Ovary (tissue), 9 donors: ENCODE results near the gene VPS52. TPM values are rescaled to one million over a fixed set of nuclear protein-coding genes. Genes with fewer than 3 reads are reported as not detected.

Source experiments
- DNase-seq, 5 donors: peaks; one replicate each; pipeline ENCODE4 v3.0.0-alpha.2; 2019 to 2020
- H3K27ac ChIP-seq, 2 donors: fragments of 200-600 bp; one replicate each; pipeline versions ENCODE4 v1.5.1 to v1.8.0; 2019 to 2022
- H3K27me3 ChIP-seq: fragments of 200-600 bp; one replicate; pipeline ENCODE4 v1.8.0; 2022
- H3K36me3 ChIP-seq: fragments of 200-600 bp; sonication (generic); one replicate; pipeline ENCODE4 v1.5.1; 2019
- H3K4me1 ChIP-seq: one replicate; pipeline ENCODE4 v1.8.1; 2013; ENCODE audit warnings: mild to moderate bottlenecking, moderate library complexity; ENCODE audit not compliant: insufficient read depth
- H3K4me3 ChIP-seq: fragments of 200-600 bp; sonication (generic); one replicate; pipeline ENCODE4 v1.5.1; 2017
- H3K9me3 ChIP-seq, 2 donors: fragments of 200-600 bp in 1 of 2; sonication (generic) in 1 of 2; one replicate each; pipeline versions ENCODE4 v1.5.1 to v1.8.1; 2013 to 2019; ENCODE audit warnings: mild to moderate bottlenecking in 1 of 2, moderate library complexity in 1 of 2
- CTCF ChIP-seq, 3 donors: fragments of 450-650 bp in 2 of 3; fragments of 200-600 bp in 1 of 3; IDR thresholded peaks; one replicate each; pipeline versions ENCODE4 v1.5.1 to v1.8.0; 2016 to 2022; ENCODE audit warnings: antibody characterized with exemption in 3 of 3, mild to moderate bottlenecking in 1 of 3
- EP300 ChIP-seq: sonication (generic); formaldehyde crosslinking; IDR thresholded peaks from one replicate; pipeline ENCODE4 v1.6.1; 2017; ENCODE audit warnings: antibody characterized with exemption
- POLR2A ChIP-seq: fragments of 450-650 bp; IDR thresholded peaks from one replicate; pipeline ENCODE4 v1.6.1; 2017; ENCODE audit warnings: antibody characterized with exemption, mild to moderate bottlenecking, moderate library complexity
- WGBS, 3 donors: extraction: QIAGEN DNeasy Blood & Tissue Kit in 1 of 3; methylation state at CpG; one replicate each; pipeline versions ENCODE4 v1.1.5 to v1.1.7; 2013 to 2017; 5-methylcytosine and 5-hydroxymethylcytosine counted together
- intact Hi-C, 4 donors: fragments of 100-400 bp; cut with DNase I; formaldehyde crosslinking; loops; one replicate each; pipeline versions ENCODE4 v1.11.0 to v1.15.1; 2022 to 2023
- polyA plus RNA-seq, 2 donors: library from polyadenylated mRNA; stranded (reverse); fragments of 200-250 nt in 1 of 2; fragments of 350-450 nt in 1 of 2; fragmentation: Illumina TruSeq in 1 of 2; extraction: RNeasy Lipid Tissue Mini Kit (QIAGEN cat#74804) in 1 of 2; gene quantifications; one replicate each; pipeline ENCODE4 v1.2.3, GENCODE V29; 2013 to 2014
- total RNA-seq, 7 donors: library from RNA; depleted of rRNA in 2 of 7; stranded (reverse); fragments of >200 nt in 2 of 7; fragmentation: NEBNext Ultra II Directional in 3 of 7; extraction: Animal tissue kit (Norgen Biotek cat#: 25700) in 3 of 7; gene quantifications; one replicate each; pipeline versions ENCODE4 v1.1.0 to v1.2.4, GENCODE V29; 2016 to 2023
- donor health status: DM: no; HTN: no; CAD: no; lungs with moderate emphysema.
- donor health status: DM: no; HTN: no; CAD: no.
- donor health status: Bipolar disorder and iron deficiency.
- donor health status: DM: yes; HTN: yes; CAD: no.
- donor health status: DM: no; HTN: no; CAD: no.
- donor health status: DM: yes; HTN: yes; CAD: no.

The VPS52 gene
- total and polyA plus RNA-seq, 9 donors = 24.0 to 56.7 (median 45.2) TPM

- 0 to 1% (median 1%) methylated on average over 42 to 43 of the region's 43 CpGs for WGBS, 3 donors
- peak overlapping the region in 1 of 2 donors; percentile 7 for H3K27ac ChIP-seq
- intact Hi-C loops = no loop called here
- peak in 3 of 5 donors; percentile 42 to 73 (median 56) for DNase-seq
- no peaks in the 10 kb centered on the region for H3K27me3 ChIP-seq
- H3K9me3 ChIP-seq = no peaks in the 10 kb centered on the region
- H3K36me3 ChIP-seq = no peaks in the 10 kb centered on the region
- H3K4me1 ChIP-seq = peaks cover 11% of the 10 kb centered on the region
- H3K4me3 ChIP-seq = peak overlapping the region; percentile 36
- TF ChIP-seq POLR2A = no peak
- no peak for TF ChIP-seq EP300
- no peak for TF ChIP-seq CTCF (IDR thresholded peaks at IDR 0.05)
These were observed 58.3 kb downstream of the VPS52 start for GRCh38 chr6:33213166-33213988.

GRCh38 chr6:33212857-33213165 is 58.9 kb downstream of the VPS52 start:
- intact Hi-C loops = no loop called here
- H3K27ac ChIP-seq = peak overlapping the region in 1 of 2 donors; percentile 7

GRCh38 chr6:33211666-33212422 is 59.8 kb downstream of the VPS52 start:
- Histone ChIP-seq H3K36me3 (no peaks in the 10 kb centered on the region), H3K27me3 (no peaks in the 10 kb centered on the region), H3K27ac (no peak overlapping the region), H3K9me3 (no peaks in the 10 kb centered on the region), H3K4me3 (no peak overlapping the region), H3K4me1 (peaks cover 15% of the 10 kb centered on the region)
- 79% methylated on average over 18 of the region's 18 CpGs for WGBS, 3 donors
- intact Hi-C loops = no loop called here
- DNase-seq = no peak
- TF ChIP-seq EP300 (no peak), POLR2A (no peak), CTCF (IDR thresholded peaks at IDR 0.05) (no peak)

More at GRCh38 chr6:33212857-33213165, 58.9 kb downstream of the VPS52 start:
- Histone ChIP-seq H3K9me3 (no peaks in the 10 kb centered on the region), H3K4me1 (peaks cover 11% of the 10 kb centered on the region), H3K4me3 (peak overlapping the region; percentile 36), H3K27me3 (no peaks in the 10 kb centered on the region), H3K36me3 (no peaks in the 10 kb centered on the region)
- no peak for TF ChIP-seq POLR2A
- TF ChIP-seq CTCF (IDR thresholded peaks at IDR 0.05) = no peak
- no peak for TF ChIP-seq EP300
- DNase-seq = no peak
- 0 to 1% (median 0%) methylated on average over 6 of the region's 6 CpGs for WGBS, 3 donors

- H3K27me3 ChIP-seq = no peaks in the 10 kb centered on the region
- no peak overlapping the region for H3K4me3 ChIP-seq
- intact Hi-C loops = no loop called here
- no peak for DNase-seq
- TF ChIP-seq CTCF (IDR thresholded peaks at IDR 0.05) (no peak), POLR2A (no peak), EP300 (no peak)
- H3K27ac ChIP-seq = no peak overlapping the region
- peaks cover 15% of the 10 kb centered on the region for H3K4me1 ChIP-seq
- no peaks in the 10 kb centered on the region for H3K9me3 ChIP-seq
- WGBS, 3 donors = 70 to 74% (median 73%) methylated on average over 17 of the region's 17 CpGs
- no peaks in the 10 kb centered on the region for H3K36me3 ChIP-seq
These were observed 60.5 kb downstream of the VPS52 start for GRCh38 chr6:33211136-33211535.
